Measurements from ENCODE around the gene CDC42BPB. TPM values are rescaled to one million over a fixed set of nuclear protein-coding genes. Genes with fewer than 3 reads are reported as not detected.
A peak's percentile ranks its signal among the peaks of the same experiment; 100 is the strongest.

Gene CDC42BPB
- total RNA-seq, 1 donor from 2014 or later, result 68.9 TPM

DNA sequence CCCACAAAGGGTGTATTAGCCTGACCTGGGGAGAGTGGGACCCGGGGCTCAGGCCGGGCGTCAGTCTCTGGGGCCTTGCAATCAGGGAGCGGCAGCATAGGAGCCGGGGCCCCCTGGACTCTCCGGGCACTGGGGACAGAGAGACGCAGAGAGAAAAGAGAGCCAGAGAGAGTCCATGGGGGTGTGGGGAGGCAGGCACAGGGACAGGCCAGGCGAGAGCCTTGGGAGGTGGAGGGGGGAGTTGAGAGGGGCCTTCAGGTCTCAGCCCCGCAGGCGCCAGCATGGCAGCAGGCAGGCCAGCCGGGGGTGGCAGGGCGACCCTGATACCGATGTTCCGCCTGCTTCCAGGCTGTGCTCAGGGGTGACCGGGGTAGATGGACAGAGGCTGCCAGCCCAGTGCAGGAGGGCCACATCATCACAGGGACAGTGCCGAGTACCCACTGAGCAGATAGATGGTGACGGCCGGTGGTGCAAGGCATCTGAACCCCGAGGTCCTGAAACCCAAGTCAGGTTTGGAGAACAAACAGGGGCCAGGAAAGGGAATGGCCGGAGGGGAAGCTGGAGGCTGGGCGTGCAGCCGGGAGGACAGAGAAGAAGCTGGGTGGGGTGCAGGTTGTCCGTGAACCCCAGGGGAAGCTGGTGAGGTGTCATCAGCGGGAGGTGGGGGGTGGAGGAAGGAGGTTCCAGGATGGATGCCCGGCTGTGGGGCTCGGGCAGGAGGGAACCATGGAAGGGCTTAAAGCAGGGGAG lies 40.1 kb upstream of the CDC42BPB start:
- ATAC-seq, result no peak
- intact Hi-C loops (cut with DNase I), result no loop called here
- no peak for DNase-seq (ENCODE audit: missing footprints)

DNA sequence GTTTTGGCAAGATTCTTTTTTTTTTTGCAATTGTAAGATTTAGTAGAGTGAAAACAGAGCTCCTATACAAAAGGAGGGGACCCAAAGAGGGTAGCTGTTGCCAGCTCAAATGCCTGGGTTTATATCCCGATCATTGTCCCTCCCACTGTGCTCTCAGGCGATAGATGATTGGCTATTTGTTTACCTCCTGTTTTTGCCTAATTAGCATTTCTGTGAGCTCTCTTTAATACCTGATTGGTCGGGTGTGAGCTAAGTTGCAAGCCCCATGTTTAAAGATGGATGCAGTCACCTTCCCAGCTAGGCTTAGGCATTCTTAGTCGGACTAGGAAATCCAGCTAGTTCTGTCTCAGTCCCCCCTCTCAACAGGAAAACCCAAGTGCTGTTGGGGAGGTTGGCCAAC lies 39.0 kb upstream of the CDC42BPB start:
- no peak for ATAC-seq
- intact Hi-C loops (cut with DNase I), result no loop called here

DNA sequence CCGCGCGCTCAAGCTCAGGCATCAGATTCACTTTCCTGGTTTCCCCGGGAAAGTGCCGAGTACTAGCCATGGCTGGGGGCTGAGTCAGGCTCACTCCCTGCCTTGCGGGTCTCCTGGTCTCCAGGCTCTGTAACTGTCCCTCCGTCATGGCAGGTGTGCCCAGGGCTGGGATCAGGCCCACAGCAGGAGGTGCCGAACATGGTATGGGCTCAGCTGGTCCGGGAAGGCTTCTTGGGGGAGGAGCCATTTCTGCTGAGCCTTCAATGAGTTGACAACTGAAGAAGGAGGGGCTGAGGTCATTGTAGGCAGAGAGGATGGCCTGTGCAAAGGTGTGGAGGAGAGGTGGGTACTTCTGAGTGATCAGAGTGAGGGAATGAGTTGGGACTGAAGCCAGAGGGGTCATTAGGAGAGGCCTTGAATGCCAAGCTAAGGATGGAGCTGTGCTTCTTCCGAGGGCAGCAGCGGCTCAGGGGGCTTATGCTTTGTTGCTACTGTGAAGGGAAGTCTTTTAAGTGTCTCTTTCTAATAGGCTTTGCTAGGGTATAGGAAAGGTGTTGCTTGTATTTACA lies 37.9 kb upstream of the CDC42BPB start:
- no peak for DNase-seq (ENCODE audit: missing footprints)
- ATAC-seq, result no peak
- intact Hi-C loops (cut with DNase I), result no loop called here

More for the DNA sequence above, 39.0 kb upstream of the CDC42BPB start:
- DNase-seq (ENCODE audit: missing footprints), result no peak

DNA sequence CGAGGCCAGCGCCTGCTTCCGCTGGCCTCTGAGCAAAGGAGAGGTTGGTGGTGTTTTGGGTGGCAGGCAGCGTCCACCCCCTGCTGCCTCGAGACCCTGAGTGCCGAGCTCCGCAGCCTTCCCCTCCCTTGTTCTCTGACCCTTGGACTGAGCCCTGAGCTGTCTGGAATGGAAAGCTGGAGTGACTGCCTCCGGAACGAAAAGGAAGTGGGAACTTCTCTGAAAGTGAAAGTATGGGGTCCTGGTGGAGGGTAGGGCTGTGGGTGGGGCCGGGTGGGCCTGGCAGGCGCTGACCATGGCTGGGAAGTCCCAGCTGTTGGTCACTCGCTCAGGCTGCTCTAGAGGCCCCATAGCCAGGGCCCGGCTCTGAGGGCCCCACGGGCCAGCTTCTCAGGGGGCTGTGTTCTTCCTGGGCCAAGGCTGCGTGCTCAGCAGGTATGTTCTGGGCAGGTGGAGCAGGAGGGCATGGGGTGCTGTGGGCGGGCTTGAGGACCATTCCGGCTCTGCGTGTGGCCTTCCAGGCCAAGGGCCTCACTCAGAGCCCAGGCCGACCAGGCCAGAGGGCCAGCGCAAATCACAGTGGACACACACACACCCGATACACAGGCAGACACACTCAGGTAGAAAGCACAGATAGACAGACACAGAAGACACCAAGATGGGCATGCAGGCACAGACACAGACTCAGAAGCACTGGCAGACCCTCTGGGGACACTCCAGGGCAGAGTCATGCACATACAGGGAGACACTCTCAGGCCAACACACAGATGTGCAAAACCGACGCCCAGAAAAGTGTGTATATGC lies 37.3 kb upstream of the CDC42BPB start, which contains the start of gene EXOC3L4:
TSS of gene EXOC3L4 (plus strand) at position 320 of the 804 bp plus-strand sequence. CDS start 5,495 bp downstream, outside the sequence.
- DNase-seq (ENCODE audit: missing footprints) (peak; percentile 37), ATAC-seq (peak; percentile 30)
- intact Hi-C loops (cut with DNase I), result no loop called here

DNA sequence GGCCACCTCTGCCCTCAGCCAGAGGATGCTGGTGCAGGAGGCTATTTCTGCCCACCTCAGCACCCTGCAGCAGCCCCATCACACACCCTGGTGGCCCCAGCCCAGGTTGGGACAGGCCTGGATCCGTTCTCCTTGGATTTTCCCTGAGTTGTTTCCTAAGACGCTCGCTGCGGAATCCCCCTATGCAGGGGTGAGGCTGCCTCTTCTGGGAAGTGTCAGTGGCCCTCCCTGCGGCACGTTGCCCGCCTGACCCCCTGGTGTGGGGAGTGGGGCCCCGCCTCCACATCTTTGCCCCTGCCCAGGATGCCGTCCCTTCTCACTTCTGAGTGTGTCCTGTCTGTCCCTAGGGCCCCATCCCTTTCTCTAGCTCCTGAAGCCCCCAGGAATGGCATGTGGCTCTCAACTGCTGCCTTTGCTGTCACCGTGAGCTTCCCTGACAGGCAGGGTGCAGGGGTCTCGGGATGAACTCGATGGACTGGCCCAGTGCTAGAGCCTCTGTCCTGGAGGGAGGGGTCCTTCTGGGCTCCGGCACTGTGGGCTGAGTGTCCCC lies 36.6 kb upstream of the CDC42BPB start:
- DNase-seq (ENCODE audit: missing footprints), result peak; percentile 15
- no peak for ATAC-seq
- intact Hi-C loops (cut with DNase I), result no loop called here

DNA sequence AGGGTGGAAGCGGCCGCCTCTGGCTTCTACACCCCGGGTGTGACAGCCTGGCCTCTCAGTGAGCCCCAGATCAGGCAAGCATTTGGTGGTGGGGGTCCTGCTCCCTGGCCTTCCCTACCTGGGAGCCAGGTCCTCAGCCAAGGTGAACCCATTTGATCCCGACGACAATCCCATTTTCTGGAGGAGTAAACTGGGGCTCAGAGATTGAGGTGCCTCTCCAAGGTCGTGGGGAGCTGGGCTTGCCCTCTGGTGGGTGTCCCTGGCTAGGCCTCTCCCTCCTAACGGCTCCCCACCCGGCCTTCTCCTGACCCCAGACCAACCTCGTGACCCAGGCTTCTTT lies 34.5 kb upstream of the CDC42BPB start:
- ATAC-seq (no peak), DNase-seq (ENCODE audit: missing footprints) (peak; percentile 26)
- intact Hi-C loops (cut with DNase I), result no loop called here

DNA sequence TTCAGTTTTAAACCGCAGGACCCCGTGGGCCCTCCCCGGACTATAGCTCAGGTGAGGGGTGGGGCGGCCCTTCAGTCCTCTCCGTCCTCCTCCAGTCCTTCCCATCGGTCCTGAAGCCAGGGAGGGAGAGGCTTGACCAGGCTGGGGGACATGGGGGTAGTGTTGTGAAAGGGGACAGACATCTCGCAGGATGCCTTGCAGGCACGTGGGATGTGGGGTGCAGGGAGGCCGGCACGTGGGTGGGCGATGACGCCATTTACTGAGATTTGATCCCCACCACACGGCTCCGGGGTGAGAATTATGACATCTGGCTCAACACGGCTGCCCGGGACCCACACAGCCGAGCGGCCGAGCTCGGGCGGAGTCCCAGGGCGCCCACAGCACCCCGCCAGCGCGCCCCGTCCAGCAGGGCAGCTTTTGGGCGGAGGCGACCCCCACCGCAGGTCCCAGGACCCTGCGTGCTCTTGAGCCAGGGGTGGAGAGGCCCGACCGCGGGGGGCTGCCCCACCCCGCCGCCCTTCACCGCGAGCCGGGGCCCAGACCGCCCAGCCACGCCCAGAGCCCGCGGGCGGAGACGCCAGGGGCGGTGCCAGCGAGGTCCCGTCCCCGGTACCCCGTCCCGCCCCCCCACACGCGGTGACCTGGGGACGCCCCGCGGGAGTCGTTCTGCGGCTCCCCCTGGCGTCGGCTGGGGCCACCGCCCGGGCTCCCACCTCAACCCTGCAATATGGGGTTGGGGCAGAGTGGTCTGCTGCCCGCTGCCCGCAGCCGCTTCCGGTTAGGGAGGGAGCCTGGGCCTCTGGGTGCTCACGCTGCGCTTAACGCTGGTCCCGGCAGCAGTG lies 33.9 kb upstream of the CDC42BPB start:
- DNase-seq (ENCODE audit: missing footprints) (peak; percentile 80), ATAC-seq (peak; percentile 72)
- intact Hi-C loops (cut with DNase I), result no loop called here

DNA sequence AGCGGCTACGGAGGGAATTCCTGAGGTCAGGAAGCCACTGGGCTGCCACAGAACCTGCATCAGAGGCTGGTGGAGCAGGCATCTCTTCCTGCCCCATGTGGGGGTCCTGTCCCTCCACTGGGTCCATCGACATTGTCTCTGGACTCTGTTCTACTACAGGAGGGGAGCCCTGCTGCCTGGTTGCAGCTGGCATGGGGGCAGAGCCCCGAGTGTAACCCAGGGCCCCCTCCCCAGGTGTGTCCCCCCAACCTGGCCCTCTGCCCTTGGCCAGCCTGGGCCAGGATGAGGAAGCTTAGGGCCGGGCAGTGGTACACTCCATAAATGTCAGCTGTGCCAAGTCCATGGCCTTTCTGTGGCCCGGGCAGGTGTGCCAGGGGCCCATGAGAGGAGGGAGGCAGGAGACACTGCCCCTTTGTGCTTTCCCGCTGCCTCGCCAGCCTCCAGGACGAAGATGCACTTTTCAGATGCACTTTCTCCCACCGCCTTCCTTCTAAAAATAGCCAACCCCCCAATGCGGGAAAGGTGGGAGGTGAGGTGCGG lies 33.2 kb upstream of the CDC42BPB start:
- DNase-seq (ENCODE audit: missing footprints) (peak; percentile 32), ATAC-seq (no peak)
- intact Hi-C loops (cut with DNase I), result no loop called here

DNA sequence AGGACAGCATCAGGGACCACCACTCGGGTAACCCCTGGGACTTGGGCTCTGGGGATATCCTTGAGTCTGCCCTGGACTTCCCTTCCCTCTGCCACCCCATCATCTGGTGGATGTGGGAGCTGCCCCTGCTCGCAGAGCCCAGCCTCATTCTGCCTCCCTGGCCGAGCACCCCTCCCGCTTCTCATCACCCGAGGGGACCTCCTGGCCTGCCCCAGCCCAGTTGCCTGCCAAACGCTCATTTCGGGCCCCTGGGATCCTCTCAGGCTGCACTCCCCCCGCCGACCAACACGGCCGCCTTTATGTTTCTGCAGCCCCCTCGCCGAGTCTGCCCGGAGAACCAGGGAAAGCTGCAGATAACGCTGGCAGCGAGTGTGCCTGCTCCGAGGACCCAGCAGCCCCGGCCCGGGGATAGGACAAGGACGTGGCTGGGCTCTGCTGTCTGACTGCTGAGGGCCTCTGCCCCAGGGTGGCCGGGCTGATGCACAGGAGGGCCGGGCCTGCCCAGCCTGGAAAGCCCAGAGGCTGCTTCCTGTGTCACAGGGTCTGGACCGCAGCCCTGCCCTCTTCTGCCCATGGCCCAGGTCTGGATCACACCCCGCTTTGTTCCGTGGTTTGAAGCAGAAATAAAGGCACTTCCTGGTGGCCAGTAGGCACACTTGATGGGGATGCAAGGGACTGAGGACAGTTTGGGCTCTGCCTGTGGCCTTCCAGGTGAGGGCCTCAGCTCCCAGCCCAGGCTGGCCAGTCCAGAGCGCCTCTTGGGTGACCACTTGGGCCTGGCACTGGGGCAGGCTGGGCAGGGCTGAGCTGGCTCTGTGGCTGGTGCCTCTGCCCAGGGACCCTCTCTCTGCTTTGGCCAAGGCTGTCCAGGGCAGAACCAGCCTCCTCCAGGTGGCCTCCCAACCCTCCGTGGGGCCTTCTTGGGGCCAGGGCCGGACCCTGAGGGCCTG lies 32.3 kb upstream of the CDC42BPB start:
- DNase-seq (ENCODE audit: missing footprints) (no peak), ATAC-seq (no peak)
- intact Hi-C loops (cut with DNase I), result no loop called here

DNA sequence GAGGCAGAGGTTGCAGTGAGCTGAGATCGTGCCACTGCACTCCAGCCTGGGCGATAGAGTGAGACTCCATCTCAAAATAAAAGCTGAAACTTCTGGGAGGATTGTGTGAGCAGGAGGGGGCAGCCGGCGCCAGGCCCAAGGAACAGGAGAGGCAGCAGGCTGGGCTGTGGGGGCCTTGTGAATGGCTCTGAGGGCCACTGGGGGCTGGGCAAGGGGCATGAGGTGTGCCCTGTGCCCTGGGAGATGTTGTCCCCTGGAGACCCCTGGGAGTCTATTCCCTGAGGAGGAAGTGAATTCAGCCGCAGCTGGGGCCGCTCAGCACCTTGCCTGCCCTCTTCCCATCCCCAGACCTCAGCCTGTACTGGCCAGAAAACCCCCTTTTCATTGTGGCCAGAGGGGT lies 31.6 kb upstream of the CDC42BPB start:
- intact Hi-C loops (cut with DNase I), result no loop called here
- ATAC-seq, result no peak
- peak; percentile 47 for DNase-seq (ENCODE audit: missing footprints)

DNA sequence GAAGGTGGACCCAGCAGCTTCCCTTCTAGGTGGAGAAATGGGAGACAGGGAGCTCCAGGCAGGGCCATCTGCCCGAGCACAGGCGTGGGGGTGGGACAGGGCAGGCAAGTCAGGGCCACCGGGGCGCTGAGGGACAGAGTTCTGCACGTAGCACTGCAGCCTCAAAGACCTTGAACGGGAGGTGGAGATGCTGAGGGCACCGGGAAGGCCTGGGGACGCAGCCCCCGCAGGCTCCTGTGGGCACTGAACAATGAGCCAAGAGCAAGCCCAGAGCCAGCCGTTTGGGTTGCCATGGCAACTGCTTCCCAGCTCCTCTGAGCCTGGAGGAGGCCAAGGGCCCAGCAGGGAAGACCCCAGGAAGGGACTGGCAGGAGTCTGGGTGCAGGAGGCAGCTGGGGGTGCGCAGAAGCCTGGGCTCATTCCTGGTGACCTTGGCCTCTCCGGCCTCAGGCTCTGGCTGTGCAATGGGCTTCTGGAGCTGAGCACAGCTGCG lies 30.0 kb upstream of the CDC42BPB start:
- intact Hi-C loops (cut with DNase I), result no loop called here

DNA sequence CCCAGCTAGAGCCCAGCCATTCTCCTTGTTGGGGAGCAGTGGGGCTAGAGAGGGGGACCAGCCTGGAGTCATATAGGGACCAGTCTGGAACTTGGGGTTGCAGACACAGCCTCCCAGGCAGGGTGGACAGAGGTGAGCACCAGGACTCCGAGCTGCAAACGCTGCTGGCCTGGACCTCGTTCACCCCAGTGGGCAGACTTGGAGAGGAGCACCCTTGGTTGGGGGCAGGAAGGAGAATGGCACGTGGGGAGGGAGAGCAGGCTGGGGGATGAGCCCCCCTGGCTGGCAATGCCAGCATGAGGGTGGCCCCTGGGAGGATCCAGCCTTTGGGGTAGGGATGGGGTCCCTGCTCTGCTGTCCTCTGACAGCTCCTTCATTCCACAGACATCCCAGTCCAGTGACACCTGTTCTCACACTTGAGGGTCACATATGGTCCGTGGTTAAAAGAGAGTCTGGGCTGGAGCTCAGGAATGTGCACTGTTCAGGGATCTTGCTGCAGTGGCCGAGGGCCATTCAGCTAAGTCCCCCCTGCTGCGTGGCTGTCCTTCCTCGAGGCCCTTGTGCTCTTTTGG lies 29.5 kb upstream of the CDC42BPB start:
- ATAC-seq (no peak), DNase-seq (ENCODE audit: missing footprints) (peak; percentile 34)
- intact Hi-C loops (cut with DNase I), result no loop called here

More for the DNA sequence above, 30.0 kb upstream of the CDC42BPB start:
- ATAC-seq (no peak), DNase-seq (ENCODE audit: missing footprints) (peak; percentile 45)

DNA sequence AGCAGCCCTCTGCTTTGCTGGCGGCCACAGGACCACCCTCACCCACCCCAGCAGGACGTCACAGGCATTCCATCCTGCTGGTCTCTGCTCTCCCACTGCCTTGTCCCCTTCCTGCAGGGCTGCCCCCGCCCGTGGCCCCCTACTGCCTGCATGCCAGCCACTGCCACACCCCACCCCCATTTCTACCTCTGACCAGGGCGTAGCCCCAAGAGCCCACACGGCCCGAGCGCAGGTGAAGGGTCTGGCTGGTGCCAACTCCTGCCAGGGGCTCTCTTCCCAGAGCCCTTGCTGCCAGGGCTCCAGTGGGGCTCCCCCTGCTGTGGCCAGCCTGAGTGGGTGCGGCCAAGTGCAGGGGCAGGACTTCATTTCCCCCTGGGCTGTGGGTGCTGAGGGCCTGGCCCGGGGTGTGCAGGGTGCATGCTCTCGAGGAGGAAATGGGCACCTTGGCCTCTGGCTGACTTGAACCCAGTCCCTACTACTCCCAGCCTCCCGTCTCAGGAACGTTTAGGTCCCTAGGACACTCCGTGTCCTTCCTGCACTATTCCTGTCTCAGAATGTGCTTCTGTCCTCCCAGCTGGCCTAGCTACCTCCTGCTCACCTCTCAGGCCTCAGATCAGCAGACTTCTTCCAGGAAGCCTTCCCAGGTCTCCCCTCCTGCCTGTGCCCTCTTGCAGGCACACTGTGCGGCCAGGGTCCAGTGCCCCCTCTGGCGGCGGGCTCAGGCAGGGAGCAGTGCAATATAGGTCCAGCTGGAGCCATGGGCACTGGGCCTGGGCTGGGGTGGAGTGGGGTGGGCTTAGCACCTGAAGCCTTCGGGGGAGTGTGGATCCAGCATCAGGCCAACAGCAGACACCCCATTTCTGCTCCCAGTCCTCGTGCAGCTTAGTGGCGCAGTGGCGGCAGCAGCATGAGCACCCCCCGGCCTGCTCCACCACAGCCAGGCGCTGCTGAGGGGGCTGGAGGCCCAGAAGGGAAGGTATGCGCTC lies 28.1 kb upstream of the CDC42BPB start:
- intact Hi-C loops (cut with DNase I), result no loop called here
- ATAC-seq (no peak), DNase-seq (ENCODE audit: missing footprints) (peak; percentile 48)

DNA sequence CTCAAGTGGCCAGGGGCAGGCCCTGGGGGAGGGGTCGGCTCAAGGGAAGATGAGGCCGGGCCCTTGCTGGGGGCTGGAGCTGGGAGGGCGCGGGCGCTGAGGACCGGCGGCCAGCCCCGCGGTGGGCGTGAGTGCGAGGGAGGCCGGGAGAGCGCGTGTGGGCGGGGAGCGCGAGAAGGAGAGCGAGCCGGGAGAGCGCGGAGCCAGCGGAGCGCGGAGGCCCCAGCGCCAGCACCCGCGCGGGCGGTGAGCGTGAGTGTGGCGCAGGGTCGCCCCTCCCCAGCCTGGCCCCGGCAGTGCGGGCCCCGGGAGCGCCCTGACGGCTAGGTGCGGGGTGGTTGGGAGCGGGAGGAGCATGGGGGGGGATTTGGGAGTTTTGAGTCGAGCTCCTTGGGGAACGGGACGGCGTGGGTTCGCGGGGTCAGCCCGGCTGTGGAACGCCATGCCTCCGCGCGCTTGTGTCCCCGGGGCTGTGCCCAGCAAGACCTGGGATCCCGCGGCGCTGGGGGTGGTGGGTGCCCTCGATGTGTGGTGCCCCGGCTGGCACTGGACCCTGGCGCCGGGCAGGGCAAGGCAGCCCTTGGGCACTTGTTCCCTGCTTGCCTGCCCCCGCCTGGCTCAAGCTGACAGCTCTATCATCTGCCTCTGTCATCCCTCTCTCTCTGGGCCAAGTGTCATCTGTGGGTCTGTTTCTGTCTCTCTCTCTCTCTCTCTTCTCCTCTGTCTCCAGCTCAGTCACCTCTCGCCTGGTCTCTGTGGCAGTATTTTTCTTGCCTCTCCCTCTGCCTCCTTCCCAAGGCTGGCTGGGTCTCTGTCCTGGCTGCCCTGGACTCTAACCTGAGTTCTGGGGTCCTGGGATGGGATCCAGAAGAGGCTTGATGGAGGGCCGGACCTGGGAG lies 26.9 kb upstream of the CDC42BPB start, which contains the start of gene LBHD2:
TSS of gene LBHD2 (plus strand) at position 190 of the 899 bp plus-strand sequence. CDS start 1,803 bp downstream, outside the sequence.
- peak; percentile 62 for DNase-seq (ENCODE audit: missing footprints)
- intact Hi-C loops (cut with DNase I), result no loop called here
- ATAC-seq, result no peak

DNA sequence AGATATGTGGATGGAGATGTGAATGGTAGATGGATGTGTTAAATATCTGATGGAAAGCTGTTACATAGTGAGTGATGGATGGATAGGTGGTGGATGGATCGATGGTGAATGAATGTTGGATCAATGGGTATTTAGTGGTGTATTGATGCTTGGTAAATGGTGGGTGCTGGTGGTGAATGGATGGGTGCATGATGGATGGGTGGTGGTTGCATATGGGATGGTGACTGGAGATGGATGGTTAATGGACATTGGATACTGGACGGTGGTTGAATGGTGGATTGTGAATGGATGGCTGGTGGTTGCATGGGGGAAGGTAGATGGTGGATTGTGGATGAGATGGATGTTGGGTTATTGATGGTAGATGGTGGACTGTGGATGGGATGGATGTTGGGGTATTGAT lies 24.6 kb upstream of the CDC42BPB start:
- intact Hi-C loops (cut with DNase I), result no loop called here
- DNase-seq (ENCODE audit: missing footprints) (peak; percentile 5), ATAC-seq (no peak)
